C4-2B (cell line): Measurements from ENCODE around the gene AQP12A.

Source experiments
- H3K27ac ChIP-seq: fragments of 450-650 bp; 2 replicates; pipeline ENCODE4 v1.5.1; 2017
- CTCF ChIP-seq: fragments of 450-650 bp; conservative IDR thresholded peaks from 2 replicates; pipeline ENCODE4 v1.5.1; 2017; ENCODE audit warnings: mild to moderate bottlenecking
- ZFX ChIP-seq: fragments of 450-650 bp; IDR thresholded peaks from 2 replicates; pipeline ENCODE4 v1.6.1; 2017

AQP12A gene

GRCh38 chr2:240722796-240723735 lies 31.4 kb downstream of the AQP12A start:
- no peak for TF ChIP-seq ZFX
- no peak for TF ChIP-seq CTCF
- no peak overlapping the region for H3K27ac ChIP-seq

GRCh38 chr2:240723851-240724250 lies 32.2 kb downstream of the AQP12A start:
- H3K27ac ChIP-seq: no peak overlapping the region
- TF ChIP-seq CTCF (no peak), ZFX (no peak)

- TF ChIP-seq ZFX (no peak), CTCF (no peak)
- H3K27ac ChIP-seq: no peak overlapping the region
These were observed 32.8 kb downstream of the AQP12A start for GRCh38 chr2:240724431-240724830.

GRCh38 chr2:240725266-240725665 lies 33.6 kb downstream of the AQP12A start:
- no peak for TF ChIP-seq ZFX
- no peak for TF ChIP-seq CTCF
- no peak overlapping the region for H3K27ac ChIP-seq

- H3K27ac ChIP-seq: no peak overlapping the region
- TF ChIP-seq ZFX (no peak), CTCF (no peak)
These were observed 34.0 kb downstream of the AQP12A start for GRCh38 chr2:240725671-240726070.

- TF ChIP-seq ZFX (no peak), CTCF (no peak)
- no peak overlapping the region for H3K27ac ChIP-seq
These were observed 35.2 kb downstream of the AQP12A start for GRCh38 chr2:240726876-240727275.

GRCh38 chr2:240727439-240727838 lies 35.8 kb downstream of the AQP12A start:
- TF ChIP-seq CTCF (no peak), ZFX (no peak)
- no peak overlapping the region for H3K27ac ChIP-seq
